Adrenal gland (tissue), 12 donors: ENCODE results near the gene ECI2. TPM values are rescaled to one million over a fixed set of nuclear protein-coding genes. Genes with fewer than 3 reads are reported as not detected.

Source experiments
- DNase-seq, 7 donors: peaks; one replicate each; pipeline ENCODE4 v3.0.0-alpha.2; 2019 to 2020
- H3K27ac ChIP-seq, 5 donors: fragments of 200-600 bp; sonication (generic) in 4 of 5; 1 replicate in 3 of 5; 2 replicates in 2 of 5; pipeline versions ENCODE4 v1.5.1 to v1.8.0; 2016 to 2020; ENCODE audit warnings: mild to moderate bottlenecking in 1 of 5
- H3K27me3 ChIP-seq: fragments of 200-600 bp; 2 replicates; pipeline ENCODE4 v1.8.0; 2021
- H3K36me3 ChIP-seq, 2 donors: fragments of 200-600 bp; replicated peaks in 1 of 2; 1 replicate in 1 of 2; 2 replicates in 1 of 2; pipeline versions ENCODE4 v1.5.1 to v1.8.0; 2018 to 2022
- H3K4me1 ChIP-seq, 2 donors: fragments of 200-600 bp; replicated peaks in 1 of 2; 1 replicate in 1 of 2; 2 replicates in 1 of 2; pipeline versions ENCODE4 v1.5.1 to v1.8.0; 2018 to 2021
- H3K4me3 ChIP-seq, 4 donors: fragments of 200-600 bp; sonication (generic) in 3 of 4; one replicate each; pipeline ENCODE4 v1.5.1; 2016 to 2018
- H3K9me3 ChIP-seq, 3 donors: fragments of 200-600 bp; sonication (generic) in 1 of 3; replicated peaks in 1 of 3; 1 replicate in 2 of 3; 2 replicates in 1 of 3; pipeline versions ENCODE4 v1.5.1 to v1.8.0; 2016 to 2021
- POLR2A ChIP-seq, 2 donors: fragments of 450-650 bp; IDR thresholded peaks; one replicate each; pipeline ENCODE4 v1.6.1; 2017; ENCODE audit warnings: antibody characterized with exemption in 2 of 2, mild to moderate bottlenecking in 2 of 2, moderate library complexity in 1 of 2
- WGBS, 4 donors: extraction: QIAGEN DNeasy Blood & Tissue Kit in 2 of 4; methylation state at CpG; one replicate each; pipeline versions ENCODE4 v1.1.5 to v1.1.7; 2013 to 2017; 5-methylcytosine and 5-hydroxymethylcytosine counted together
- intact Hi-C, 2 donors: fragments of 100-400 bp; cut with DNase I; formaldehyde crosslinking; loops; one replicate each; pipeline versions ENCODE4 v1.14.1 to v1.15.0; 2022 to 2023
- polyA plus RNA-seq, 3 donors: library from polyadenylated mRNA; stranded (reverse); fragments of 200-250 nt in 2 of 3; fragments of 350-450 nt in 1 of 3; fragmentation: Illumina TruSeq in 1 of 3; extraction: RNeasy Lipid Tissue Mini Kit (QIAGEN cat#74804) in 1 of 3; gene quantifications; one replicate each; pipeline ENCODE4 v1.2.3, GENCODE V29; 2013 to 2014
- total RNA-seq, 9 donors: library from RNA; depleted of rRNA in 4 of 9; stranded (reverse); fragments of >200 nt in 4 of 9; fragments of 120-200 nt in 1 of 9; fragmentation: NEBNext Ultra II Directional in 1 of 9; extraction: Animal tissue kit (Norgen Biotek cat#: 25700) in 1 of 9; gene quantifications; one replicate each; pipeline versions ENCODE4 v1.1.0 to v1.2.4, GENCODE V29; 2013 to 2023
- TF ChIP-seq, protein P1 (sequence below), 6 experiments: fragments of 450-650 bp in 4 of 6; fragments of 200-600 bp in 2 of 6; sonication (generic) in 1 of 6; IDR thresholded peaks; 1 replicate in 5 of 6; 2 replicates in 1 of 6; pipeline versions ENCODE4 v1.5.1 to v1.8.0; 2016 to 2021; ENCODE audit warnings: antibody characterized with exemption in 6 of 6, mild to moderate bottlenecking in 2 of 6, moderate library complexity in 1 of 6
- donor health status: healthy with polysubstance abuse.
- donor health status: Bipolar disorder and iron deficiency.
- donor health status: DM: yes; HTN: yes; CAD: no.
- donor health status: DM: no; HTN: no; CAD: no.
- donor health status: DM: no; HTN: no; CAD: no.
- donor health status: DM: yes; HTN: yes; CAD: no.

Gene ECI2
- total and polyA plus RNA-seq, 12 donors, result 40.1 to 516 (median 158) TPM

DNA sequence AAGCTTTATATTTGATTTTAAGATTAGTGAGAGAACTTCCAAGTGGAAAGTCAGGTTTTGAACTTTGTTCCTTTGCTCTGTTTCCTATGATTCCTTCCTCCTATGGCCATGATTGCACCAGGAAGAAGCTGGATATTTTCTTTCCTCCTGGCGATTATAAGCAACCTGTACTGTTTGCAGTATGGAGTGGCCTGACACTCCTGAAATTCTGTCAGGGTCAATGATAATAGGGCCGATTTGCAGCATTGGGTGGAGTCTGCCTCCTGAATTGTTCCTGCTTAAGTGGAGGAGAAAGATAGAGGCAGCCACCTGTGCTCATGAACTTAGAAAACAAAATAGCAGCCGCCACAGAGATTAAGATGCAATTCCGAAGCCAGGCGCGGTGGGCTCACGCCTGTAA lies 46.7 kb downstream of the ECI2 start:
- Histone ChIP-seq H3K4me1 (no peaks in the 10 kb centered on the region), H3K4me3 (no peak overlapping the region), H3K36me3 (no peaks in the 10 kb centered on the region), H3K9me3 (no peaks in the 10 kb centered on the region), H3K27ac (no peak overlapping the region), H3K27me3 (no peaks in the 10 kb centered on the region)
- WGBS, 4 donors, result 84 to 92% (median 89%) methylated on average over 7 of the region's 7 CpGs
- DNase-seq, result no peak
- intact Hi-C loops, result no loop called here
- TF ChIP-seq POLR2A (IDR thresholded peaks at IDR 0.05), result no peak
- TF ChIP-seq, protein P1, sequence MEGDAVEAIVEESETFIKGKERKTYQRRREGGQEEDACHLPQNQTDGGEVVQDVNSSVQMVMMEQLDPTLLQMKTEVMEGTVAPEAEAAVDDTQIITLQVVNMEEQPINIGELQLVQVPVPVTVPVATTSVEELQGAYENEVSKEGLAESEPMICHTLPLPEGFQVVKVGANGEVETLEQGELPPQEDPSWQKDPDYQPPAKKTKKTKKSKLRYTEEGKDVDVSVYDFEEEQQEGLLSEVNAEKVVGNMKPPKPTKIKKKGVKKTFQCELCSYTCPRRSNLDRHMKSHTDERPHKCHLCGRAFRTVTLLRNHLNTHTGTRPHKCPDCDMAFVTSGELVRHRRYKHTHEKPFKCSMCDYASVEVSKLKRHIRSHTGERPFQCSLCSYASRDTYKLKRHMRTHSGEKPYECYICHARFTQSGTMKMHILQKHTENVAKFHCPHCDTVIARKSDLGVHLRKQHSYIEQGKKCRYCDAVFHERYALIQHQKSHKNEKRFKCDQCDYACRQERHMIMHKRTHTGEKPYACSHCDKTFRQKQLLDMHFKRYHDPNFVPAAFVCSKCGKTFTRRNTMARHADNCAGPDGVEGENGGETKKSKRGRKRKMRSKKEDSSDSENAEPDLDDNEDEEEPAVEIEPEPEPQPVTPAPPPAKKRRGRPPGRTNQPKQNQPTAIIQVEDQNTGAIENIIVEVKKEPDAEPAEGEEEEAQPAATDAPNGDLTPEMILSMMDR (IDR thresholded peaks at IDR 0.05), result no peak

DNA sequence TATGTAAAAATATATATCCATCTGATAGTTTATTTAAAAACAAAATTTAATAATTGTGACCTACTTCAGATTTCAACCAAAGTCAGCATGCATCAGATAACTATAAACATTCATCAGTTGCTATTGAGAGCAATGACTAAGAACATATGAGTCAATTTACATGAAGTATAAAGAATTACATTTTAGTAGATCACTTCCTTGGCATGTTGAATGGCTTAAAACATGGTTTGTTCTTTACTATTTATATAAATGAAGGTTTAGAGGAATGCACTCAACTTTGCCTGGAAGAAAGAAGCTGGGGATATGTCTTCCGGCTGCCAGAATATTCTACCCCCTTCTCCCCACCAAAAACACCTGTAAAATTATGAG lies 50.1 kb downstream of the ECI2 start:
- Histone ChIP-seq H3K36me3 (no peaks in the 10 kb centered on the region), H3K27me3 (no peaks in the 10 kb centered on the region), H3K4me3 (no peak overlapping the region), H3K9me3 (no peaks in the 10 kb centered on the region), H3K4me1 (no peaks in the 10 kb centered on the region), H3K27ac (no peak overlapping the region)
- TF ChIP-seq, protein P1 (IDR thresholded peaks at IDR 0.05), result no peak
- TF ChIP-seq POLR2A (IDR thresholded peaks at IDR 0.05), result no peak
- intact Hi-C loops, result no loop called here
- DNase-seq, result no peak
- 97 to 100% (median 99%) methylated on average over 1 of the region's 1 CpG for WGBS, 4 donors

DNA sequence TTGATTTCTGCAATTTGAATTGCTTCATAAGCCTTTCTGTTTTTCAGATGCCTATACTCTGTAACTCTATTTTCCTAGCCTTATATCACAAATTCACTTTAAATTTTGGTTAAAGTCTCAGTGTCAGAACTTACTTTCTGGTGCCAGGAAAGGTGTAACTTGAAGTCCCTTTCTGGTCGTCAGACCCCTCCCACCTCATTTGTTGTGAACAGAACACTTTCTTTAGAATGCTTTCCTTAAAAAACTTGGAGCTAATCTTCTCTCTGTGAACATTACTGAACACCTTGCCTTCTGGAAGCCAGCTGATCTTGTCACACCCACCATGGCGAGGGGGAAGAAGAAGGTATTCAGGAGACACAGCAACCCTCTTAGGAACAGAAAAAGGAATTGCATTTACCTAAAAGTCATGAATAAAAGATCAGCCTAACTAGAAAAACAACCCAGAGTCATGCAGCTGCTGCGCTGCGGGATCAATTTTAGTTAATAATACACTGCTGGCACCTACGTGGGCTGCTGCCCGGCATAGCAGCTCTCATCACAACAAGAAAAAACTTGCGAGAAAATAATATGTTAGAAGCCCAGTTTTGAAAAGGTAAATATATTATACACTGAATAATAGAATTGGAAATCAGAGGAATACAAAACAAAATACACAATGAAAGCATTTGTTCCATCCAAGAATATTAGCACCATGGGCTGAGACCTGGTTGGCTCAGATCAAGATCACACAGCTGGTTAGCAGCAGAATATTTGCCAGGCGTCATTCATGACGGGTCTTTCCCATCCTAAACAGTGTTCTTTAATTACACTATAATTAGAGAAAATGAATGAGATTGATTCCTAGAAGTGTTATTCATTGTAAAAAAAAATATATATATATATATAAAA lies 50.7 kb downstream of the ECI2 start:
- no peak overlapping the region for H3K27ac ChIP-seq
- H3K9me3 ChIP-seq, result no peaks in the 10 kb centered on the region
- 85 to 91% (median 87%) methylated on average over 9 of the region's 9 CpGs for WGBS, 4 donors
- H3K4me1 ChIP-seq, result no peaks in the 10 kb centered on the region
- intact Hi-C loops, result no loop called here
- DNase-seq, result no peak
- no peak overlapping the region for H3K4me3 ChIP-seq
- H3K27me3 ChIP-seq, result no peaks in the 10 kb centered on the region
- no peaks in the 10 kb centered on the region for H3K36me3 ChIP-seq
- TF ChIP-seq, protein P1 (IDR thresholded peaks at IDR 0.05), result no peak
- no peak for TF ChIP-seq POLR2A (IDR thresholded peaks at IDR 0.05)

DNA sequence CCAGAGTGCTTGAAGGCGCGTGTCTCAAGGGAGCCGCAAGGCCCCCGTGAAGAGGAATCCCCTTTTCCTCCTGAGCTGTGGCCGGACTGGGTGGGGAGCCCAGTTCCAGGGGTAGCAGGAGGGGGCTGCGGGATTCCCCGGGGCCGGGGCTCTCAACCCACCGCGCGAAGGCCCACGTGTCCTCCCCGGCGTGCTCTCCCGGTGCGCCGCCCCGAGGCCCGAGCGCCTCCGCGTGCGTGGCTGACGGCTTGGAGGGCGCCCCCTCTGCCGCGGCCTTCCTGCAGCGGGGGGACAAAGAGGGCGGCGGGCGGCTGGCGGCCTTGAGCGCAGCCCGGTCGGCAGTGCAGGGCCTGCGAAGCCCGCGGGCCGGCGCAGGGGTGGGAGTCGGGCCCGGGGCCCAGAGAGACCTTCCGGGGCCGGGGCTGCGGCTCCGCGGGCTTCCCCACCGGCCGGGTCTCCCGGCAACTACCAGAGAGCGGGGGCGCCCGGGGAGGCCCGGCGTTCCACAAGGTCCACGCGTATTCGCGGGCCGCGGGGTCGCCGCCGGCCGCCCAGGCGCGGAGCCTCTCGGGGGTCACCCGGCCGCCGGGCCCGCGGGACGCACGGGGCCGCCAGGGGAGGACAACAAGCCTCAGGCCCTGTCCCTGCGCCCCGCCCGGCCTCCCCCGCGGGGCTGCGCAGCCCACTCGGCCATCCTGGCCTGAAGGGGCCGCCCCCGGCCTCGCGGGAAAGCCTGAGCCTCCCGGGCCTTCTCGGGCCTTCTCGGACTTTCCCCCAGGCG lies 56.5 kb downstream of the ECI2 start, which contains the start of gene FAM217A:
Gene FAM217A, minus strand, starts transcription at position 447 of the 781 bp plus-strand sequence. CDS start 1,723 bp downstream, outside the sequence.
- no peaks in the 10 kb centered on the region for H3K36me3 ChIP-seq
- DNase-seq, result no peak
- no peaks in the 10 kb centered on the region for H3K27me3 ChIP-seq
- H3K27ac ChIP-seq, result no peak within 1 kb of the TSS
- 23 to 81% (median 39%) methylated on average over 12 to 91 of the region's 91 CpGs for WGBS, 4 donors
- no peak within 1 kb of the TSS for H3K4me3 ChIP-seq
- no peak for TF ChIP-seq POLR2A (IDR thresholded peaks at IDR 0.05)
- TF ChIP-seq, protein P1 (IDR thresholded peaks at IDR 0.05), result no peak
- H3K4me1 ChIP-seq, result no peaks in the 10 kb centered on the region
- H3K9me3 ChIP-seq, result no peaks in the 10 kb centered on the region
- intact Hi-C loops, result no loop called here
